T-helper 2 cell treated with Interferon-gamma antibody and Interleukin-4, amounts not matched to agents 5 μg/mL and 100 μg/mL, for 36 hours (primary cell): ENCODE results near the gene IL4.

Experiments used
- DNase-seq: peaks from one replicate; pipeline ENCODE4 v3.0.0; 2021; ENCODE audit warnings: low spot score
- H3K27ac Mint-ChIP-seq: one replicate; pipeline ENCODE4 v1.8.0; 2021; ENCODE audit warnings: mild to moderate bottlenecking, mixed read lengths
- H3K27me3 Mint-ChIP-seq: one replicate; pipeline ENCODE4 v1.8.0; 2021; ENCODE audit warnings: low read depth, mixed read lengths
- H3K36me3 Mint-ChIP-seq: one replicate; pipeline ENCODE4 v1.8.0; 2021; ENCODE audit warnings: low read depth, mixed read lengths
- H3K4me1 Mint-ChIP-seq: one replicate; pipeline ENCODE4 v1.8.0; 2021; ENCODE audit warnings: low read depth, mixed read lengths
- H3K4me3 Mint-ChIP-seq: one replicate; pipeline ENCODE4 v1.8.0; 2022; ENCODE audit warnings: mild to moderate bottlenecking, moderate library complexity, mixed read lengths
- H3K9me3 Mint-ChIP-seq: one replicate; pipeline ENCODE4 v1.8.0; 2021; ENCODE audit warnings: mixed read lengths

The IL4 gene

GRCh38 chr5:132648355-132648754 is 25.4 kb upstream of the IL4 start:
- H3K27ac Mint-ChIP-seq, result no peak overlapping the region

DNA sequence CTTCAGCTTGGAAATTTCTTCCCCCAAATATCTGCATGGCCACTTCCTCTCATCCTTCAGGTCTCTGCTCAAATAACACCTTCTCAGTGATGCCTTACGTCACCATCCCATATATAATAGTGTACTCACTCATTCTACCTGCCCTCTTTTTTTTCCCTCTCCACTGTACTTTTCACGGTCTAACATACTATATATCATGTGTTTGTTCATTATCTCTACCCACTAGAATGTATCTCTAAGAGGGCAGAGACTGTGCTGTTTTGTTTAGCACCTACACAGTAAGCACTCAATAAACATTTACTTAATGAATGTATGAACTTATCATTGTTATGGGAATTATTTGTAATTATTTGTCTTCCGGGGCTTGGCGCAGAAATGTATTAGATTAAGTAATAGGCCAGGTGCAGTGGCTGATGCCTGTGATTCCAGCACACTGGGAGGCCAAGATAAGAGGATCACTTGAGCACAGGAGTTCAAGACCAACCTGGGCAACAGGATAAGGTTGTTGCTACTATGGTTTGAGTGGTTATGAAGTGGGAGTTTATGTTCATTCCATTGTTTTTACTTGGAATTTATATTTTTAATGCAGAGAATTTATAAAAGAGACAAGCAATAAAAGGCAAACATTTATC is 21.8 kb upstream of the IL4 start:
- no peak for DNase-seq
- no peak overlapping the region for H3K4me3 Mint-ChIP-seq
- peaks cover 7% of the 10 kb centered on the region for H3K4me1 Mint-ChIP-seq
- peaks cover 11% of the 10 kb centered on the region for H3K9me3 Mint-ChIP-seq
- peaks cover 11% of the 10 kb centered on the region for H3K36me3 Mint-ChIP-seq
- peaks cover 19% of the 10 kb centered on the region for H3K27me3 Mint-ChIP-seq
- H3K27ac Mint-ChIP-seq, result no peak overlapping the region

More at GRCh38 chr5:132648355-132648754, 25.4 kb upstream of the IL4 start:
- peaks cover 11% of the 10 kb centered on the region for H3K9me3 Mint-ChIP-seq
- no peak for DNase-seq
- no peak overlapping the region for H3K4me3 Mint-ChIP-seq
- H3K4me1 Mint-ChIP-seq, result peaks cover 2% of the 10 kb centered on the region
- H3K36me3 Mint-ChIP-seq, result peaks cover 29% of the 10 kb centered on the region
- H3K27me3 Mint-ChIP-seq, result peaks cover under 1% of the 10 kb centered on the region

DNA sequence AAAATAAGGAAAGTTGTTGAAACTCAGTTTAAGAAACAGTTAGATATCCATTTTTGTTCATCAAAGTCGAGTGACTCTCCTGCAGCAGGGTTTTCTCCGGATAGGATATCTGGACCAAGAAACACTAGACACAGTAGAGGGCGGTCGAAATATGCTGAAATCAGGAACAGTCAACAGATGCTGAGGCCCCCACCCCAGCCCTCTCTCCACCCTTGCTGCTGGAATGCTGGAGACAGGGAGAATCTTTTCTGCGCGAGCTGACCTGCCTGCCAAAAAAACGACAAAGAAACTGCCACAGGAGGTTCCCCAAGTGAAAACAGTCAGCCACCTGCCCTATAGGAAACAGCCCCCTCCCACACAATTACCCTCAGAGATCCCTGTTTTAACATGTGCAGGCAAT is 20.1 kb upstream of the IL4 start:
- H3K27ac Mint-ChIP-seq, result no peak overlapping the region
- DNase-seq, result no peak
- H3K4me1 Mint-ChIP-seq, result peaks cover 22% of the 10 kb centered on the region
- H3K4me3 Mint-ChIP-seq, result no peak overlapping the region
- peaks cover under 1% of the 10 kb centered on the region for H3K9me3 Mint-ChIP-seq
- no peaks in the 10 kb centered on the region for H3K36me3 Mint-ChIP-seq
- peaks cover 20% of the 10 kb centered on the region for H3K27me3 Mint-ChIP-seq

- Mint-ChIP-seq H3K27ac (no peak overlapping the region), H3K4me1 (peaks cover 29% of the 10 kb centered on the region), H3K27me3 (peaks cover 20% of the 10 kb centered on the region), H3K4me3 (peak overlapping the region; percentile 57), H3K36me3 (no peaks in the 10 kb centered on the region), H3K9me3 (no peaks in the 10 kb centered on the region)
- peak; percentile 78 for DNase-seq
These were observed 17.7 kb upstream of the IL4 start for GRCh38 chr5:132655821-132656773.

DNA sequence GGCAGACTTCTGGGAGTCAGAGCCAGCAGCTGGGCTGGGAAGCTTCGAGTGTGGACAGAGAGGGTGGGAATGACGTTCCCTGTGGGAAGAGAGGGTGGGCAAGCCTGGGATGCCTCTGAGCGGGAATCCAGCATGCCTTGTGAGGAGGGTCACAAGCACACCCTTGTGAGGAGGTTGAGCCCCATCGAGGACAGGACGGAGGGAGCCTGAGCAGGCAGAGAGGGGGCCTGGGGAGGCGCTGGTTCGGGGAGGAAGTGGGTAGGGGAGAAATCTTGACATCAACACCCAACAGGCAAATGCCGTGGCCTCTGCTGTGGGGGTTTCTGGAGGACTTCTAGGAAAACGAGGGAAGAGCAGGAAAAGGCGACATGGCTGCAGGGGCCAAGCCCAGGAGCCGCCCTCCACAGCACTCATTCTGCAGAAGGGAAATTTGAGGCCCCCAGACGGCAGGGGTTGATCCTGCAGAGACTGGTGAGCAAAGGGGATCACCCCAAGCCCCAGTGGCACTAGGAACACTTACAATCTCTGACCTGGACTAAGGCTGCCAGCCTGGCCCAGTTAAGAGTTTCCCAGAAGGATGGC is 16.9 kb upstream of the IL4 start:
- no peak overlapping the region for H3K27ac Mint-ChIP-seq
- DNase-seq, result no peak
- peaks cover 20% of the 10 kb centered on the region for H3K27me3 Mint-ChIP-seq
- H3K4me1 Mint-ChIP-seq, result peaks cover 30% of the 10 kb centered on the region
- no peaks in the 10 kb centered on the region for H3K36me3 Mint-ChIP-seq
- H3K9me3 Mint-ChIP-seq, result no peaks in the 10 kb centered on the region
- H3K4me3 Mint-ChIP-seq, result peak overlapping the region; percentile 57

GRCh38 chr5:132657676-132658380 is 16.0 kb upstream of the IL4 start, which contains the start of gene IL13:
Gene IL13, plus strand, starts transcription at chr5:132658173. Its CDS starts 14 bp downstream, at chr5:132658187.
- DNase-seq, result peak; percentile 68
- Mint-ChIP-seq H3K27me3 (peaks cover 20% of the 10 kb centered on the region), H3K4me1 (peaks cover 32% of the 10 kb centered on the region), H3K9me3 (no peaks in the 10 kb centered on the region), H3K27ac (peak within 1 kb of the TSS; percentile 10), H3K4me3 (peak within 1 kb of the TSS; percentile 57), H3K36me3 (no peaks in the 10 kb centered on the region)

DNA sequence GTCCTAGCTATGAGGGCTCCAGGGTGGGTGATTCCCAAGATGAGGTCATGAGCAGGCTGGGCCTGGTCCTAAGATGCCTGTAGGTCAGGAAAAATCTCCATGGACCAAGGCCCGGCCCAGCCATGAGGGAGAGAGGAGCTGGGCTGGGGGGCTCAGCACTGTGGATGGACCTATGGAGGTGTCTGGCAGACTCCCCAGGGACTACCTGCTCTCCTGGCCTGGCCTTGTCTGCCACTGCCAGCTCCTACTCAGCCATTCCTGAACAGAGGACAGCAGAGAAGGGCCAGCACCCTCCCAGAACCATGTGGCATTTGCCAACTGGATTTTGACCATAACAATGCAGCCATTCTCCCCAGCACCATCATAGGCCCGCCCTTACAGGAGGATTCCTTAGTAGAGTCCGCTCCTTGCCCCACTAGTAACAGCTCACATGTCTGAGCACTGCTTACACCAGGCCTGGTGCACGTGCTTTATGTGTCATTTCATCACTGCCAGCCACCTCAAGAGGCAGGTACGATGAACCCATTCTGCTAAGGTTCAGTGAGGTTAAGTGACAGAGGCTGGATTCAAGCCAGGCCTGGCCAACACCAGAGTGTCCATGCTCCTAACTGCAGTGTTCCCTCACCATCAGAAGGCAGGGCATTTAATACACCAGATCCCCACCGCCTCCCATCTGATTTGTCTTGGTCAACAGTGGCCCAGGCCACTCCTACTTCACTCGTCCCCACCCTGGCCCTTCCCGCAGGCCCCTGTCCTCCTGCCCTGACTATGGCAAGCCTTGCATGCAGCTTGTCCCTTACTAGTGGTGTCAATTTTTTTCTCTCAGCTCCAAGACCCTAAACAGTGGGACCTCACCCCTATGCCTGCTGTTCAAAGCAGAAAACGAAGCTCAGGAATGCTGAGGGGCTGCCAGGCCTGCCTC is 15.1 kb upstream of the IL4 start:
- Mint-ChIP-seq H3K27ac (peak overlapping the region; percentile 10), H3K27me3 (peaks cover 16% of the 10 kb centered on the region), H3K36me3 (no peaks in the 10 kb centered on the region), H3K9me3 (no peaks in the 10 kb centered on the region), H3K4me3 (peak overlapping the region; percentile 24), H3K4me1 (peaks cover 39% of the 10 kb centered on the region)
- DNase-seq, result no peak

- Mint-ChIP-seq H3K36me3 (no peaks in the 10 kb centered on the region), H3K27ac (peak overlapping the region; percentile 15), H3K27me3 (peaks cover 6% of the 10 kb centered on the region), H3K9me3 (no peaks in the 10 kb centered on the region), H3K4me3 (no peak overlapping the region), H3K4me1 (peaks cover 48% of the 10 kb centered on the region)
- no peak for DNase-seq
These were observed 13.9 kb upstream of the IL4 start for GRCh38 chr5:132659598-132660493.

DNA sequence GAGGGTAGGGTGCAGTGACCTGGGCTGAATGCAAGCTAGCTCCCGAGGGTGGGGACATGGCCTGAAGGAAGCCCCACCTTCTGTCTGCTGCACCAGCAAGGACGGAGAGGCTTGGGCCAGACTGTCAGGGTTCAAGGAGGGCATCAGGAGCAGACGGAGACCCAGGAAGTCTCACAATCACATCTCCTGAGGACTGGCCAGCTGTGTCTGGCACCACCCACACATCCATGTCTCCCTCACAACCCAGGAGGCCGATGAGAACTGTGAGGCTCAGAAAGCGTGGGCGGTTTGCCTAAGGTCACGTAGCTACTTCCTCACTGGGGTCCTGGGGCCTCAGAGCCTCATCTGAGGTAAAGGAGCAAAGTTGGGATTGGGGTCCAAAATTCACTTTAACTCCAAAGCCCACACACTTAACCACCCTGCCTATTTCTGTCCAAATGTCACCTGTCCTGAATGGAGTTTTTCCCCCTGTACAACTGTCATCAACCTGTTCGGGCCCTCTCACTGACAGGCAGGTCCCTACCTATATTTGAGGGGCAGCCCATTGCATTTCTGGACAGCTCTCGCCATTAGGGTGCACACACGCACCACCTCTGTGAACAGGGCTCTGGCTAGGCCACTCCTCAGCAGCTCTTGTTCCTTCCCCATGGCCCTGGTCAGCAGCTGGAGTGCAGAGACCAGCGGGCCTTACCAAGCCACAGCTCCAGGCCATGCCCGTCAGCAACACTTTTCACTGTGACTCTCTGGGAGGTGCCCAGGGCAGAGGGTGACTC is 12.4 kb upstream of the IL4 start:
- Mint-ChIP-seq H3K4me1 (peaks cover 53% of the 10 kb centered on the region), H3K27ac (peak overlapping the region; percentile 60), H3K9me3 (no peaks in the 10 kb centered on the region), H3K36me3 (no peaks in the 10 kb centered on the region), H3K27me3 (peaks cover 5% of the 10 kb centered on the region), H3K4me3 (no peak overlapping the region)
- peak; percentile 49 for DNase-seq

DNA sequence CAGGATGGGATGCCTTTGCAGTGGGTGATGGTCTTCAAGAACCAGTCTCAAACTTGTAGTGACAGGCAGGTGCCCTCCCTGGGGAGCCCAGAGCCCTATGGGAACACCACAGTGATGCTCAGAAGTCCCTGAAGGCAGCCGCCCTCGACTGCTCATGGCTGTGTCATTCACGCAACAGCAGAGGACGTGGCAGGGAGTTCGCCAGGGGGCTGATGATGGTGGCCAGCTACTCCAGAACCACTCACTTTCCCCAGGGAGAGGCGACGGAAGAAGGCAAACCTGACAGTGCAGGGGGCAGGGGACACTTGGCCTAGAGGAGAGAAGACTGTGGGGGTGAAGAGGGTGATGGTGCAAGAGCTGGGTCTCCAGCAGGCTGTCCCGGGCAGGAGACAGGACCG is 11.8 kb upstream of the IL4 start:
- no peak for DNase-seq
- no peaks in the 10 kb centered on the region for H3K9me3 Mint-ChIP-seq
- H3K4me3 Mint-ChIP-seq, result no peak overlapping the region
- H3K27ac Mint-ChIP-seq, result peak overlapping the region; percentile 23
- peaks cover 52% of the 10 kb centered on the region for H3K4me1 Mint-ChIP-seq
- H3K36me3 Mint-ChIP-seq, result no peaks in the 10 kb centered on the region
- peaks cover under 1% of the 10 kb centered on the region for H3K27me3 Mint-ChIP-seq

- peak; percentile 83 for DNase-seq
These were observed 10.6 kb upstream of the IL4 start for GRCh38 chr5:132662925-132663770.

More at GRCh38 chr5:132662925-132663770, 10.6 kb upstream of the IL4 start:
- H3K36me3 Mint-ChIP-seq, result no peaks in the 10 kb centered on the region
- H3K9me3 Mint-ChIP-seq, result no peaks in the 10 kb centered on the region
- H3K4me3 Mint-ChIP-seq, result peak overlapping the region; percentile 13
- H3K27ac Mint-ChIP-seq, result peak overlapping the region; percentile 83
- H3K27me3 Mint-ChIP-seq, result no peaks in the 10 kb centered on the region
- H3K4me1 Mint-ChIP-seq, result peaks cover 45% of the 10 kb centered on the region
